Tibial nerve (tissue), 4 donors: ENCODE results near the gene PRRG3. TPM values are rescaled to one million over a fixed set of nuclear protein-coding genes. Genes with fewer than 3 reads are reported as not detected.

ENCODE experiments used
- DNase-seq, 2 donors: peaks; one replicate each; pipeline ENCODE4 v3.0.0-alpha.2; 2019; ENCODE audit warnings: low spot score in 2 of 2
- H3K27ac ChIP-seq, 4 donors: fragments of 200-600 bp; sonication (generic) in 3 of 4; one replicate each; pipeline ENCODE4 v1.5.1; 2017 to 2019; ENCODE audit warnings: mild to moderate bottlenecking in 1 of 4
- H3K27me3 ChIP-seq, 2 donors: fragments of 200-600 bp; sonication (generic) in 1 of 2; one replicate each; pipeline versions ENCODE4 v1.5.1 to v1.6.0; 2017 to 2019
- H3K36me3 ChIP-seq, 3 donors: fragments of 200-600 bp; sonication (generic); one replicate each; pipeline ENCODE4 v1.5.1; 2018 to 2019
- H3K4me1 ChIP-seq, 4 donors: fragments of 200-600 bp; sonication (generic) in 3 of 4; one replicate each; pipeline ENCODE4 v1.5.1; 2017 to 2019
- H3K4me3 ChIP-seq, 4 donors: fragments of 200-600 bp; sonication (generic) in 3 of 4; one replicate each; pipeline ENCODE4 v1.5.1; 2017 to 2019; ENCODE audit warnings: mild to moderate bottlenecking in 1 of 4, moderate library complexity in 1 of 4
- H3K9me3 ChIP-seq, 4 donors: fragments of 200-600 bp; sonication (generic) in 3 of 4; one replicate each; pipeline ENCODE4 v1.5.1; 2017 to 2019
- CTCF ChIP-seq, 5 experiments: fragments of 200-600 bp in 3 of 5; fragments of 450-650 bp in 2 of 5; sonication (generic) in 3 of 5; IDR thresholded peaks; one replicate each; pipeline ENCODE4 v1.5.1; 2016 to 2019; ENCODE audit warnings: antibody characterized with exemption in 5 of 5, mild to moderate bottlenecking in 3 of 5, moderate library complexity in 2 of 5
- EP300 ChIP-seq, 2 donors: sonication (generic); formaldehyde crosslinking; IDR thresholded peaks; one replicate each; pipeline ENCODE4 v1.6.1; 2017; ENCODE audit warnings: antibody characterized with exemption in 2 of 2, mild to moderate bottlenecking in 1 of 2
- POLR2A ChIP-seq, 2 donors: fragments of 450-650 bp; IDR thresholded peaks; one replicate each; pipeline ENCODE4 v1.6.1; 2017; ENCODE audit warnings: antibody characterized with exemption in 2 of 2, mild to moderate bottlenecking in 2 of 2, moderate library complexity in 2 of 2
- WGBS, 2 donors: methylation state at CpG; one replicate each; pipeline ENCODE4 v1.1.5; 2018; 5-methylcytosine and 5-hydroxymethylcytosine counted together
- total RNA-seq, 4 donors: library from RNA; depleted of rRNA; stranded (reverse); fragments of >200 nt; gene quantifications; one replicate each; pipeline ENCODE4 v1.1.0, GENCODE V29; 2016

Gene PRRG3
- total RNA-seq, 4 donors from 2014 or later = 14.0 to 55.7 (median 15.9) TPM

GRCh38 chrX:151754047-151754429 is 58.8 kb downstream of the PRRG3 start:
- DNase-seq = no peak
- no peak overlapping the region for H3K4me3 ChIP-seq
- no peak overlapping the region for H3K27ac ChIP-seq
- H3K36me3 ChIP-seq = no peaks in the 10 kb centered on the region
- peaks cover 0 to 11% (median 0%) of the 10 kb centered on the region in 4 donors for H3K4me1 ChIP-seq
- TF ChIP-seq POLR2A (IDR thresholded peaks at IDR 0.05) (no peak), CTCF (IDR thresholded peaks at IDR 0.05) (no peak), EP300 (IDR thresholded peaks at IDR 0.05) (no peak)
- H3K27me3 ChIP-seq = peaks cover 0 to 12% of the 10 kb centered on the region in 2 donors
- 76% methylated on average over 6 of the region's 6 CpGs; no CpG with 5 or more reads in 1 of the 2 donors for WGBS, 2 donors
- no peaks in the 10 kb centered on the region for H3K9me3 ChIP-seq

- Histone ChIP-seq H3K4me1 (peaks cover 0 to 11% (median 0%) of the 10 kb centered on the region in 4 donors), H3K4me3 (no peak overlapping the region), H3K9me3 (no peaks in the 10 kb centered on the region), H3K36me3 (no peaks in the 10 kb centered on the region), H3K27me3 (peaks cover 0 to 12% of the 10 kb centered on the region in 2 donors), H3K27ac (no peak overlapping the region)
- 54 to 66% methylated on average over 11 of the region's 11 CpGs for WGBS, 2 donors
- DNase-seq = no peak
- TF ChIP-seq EP300 (IDR thresholded peaks at IDR 0.05) (no peak), CTCF (IDR thresholded peaks at IDR 0.05) (no peak), POLR2A (IDR thresholded peaks at IDR 0.05) (no peak)
These were observed 59.5 kb downstream of the PRRG3 start for GRCh38 chrX:151754641-151755215.

Other genes with a start within 250 kb of the PRRG3 start
- not detected for gene PASD1, start 131.8 kb upstream of the PRRG3 start, total RNA-seq
- not detected for gene FATE1, start 20.6 kb downstream of the PRRG3 start, total RNA-seq
- gene CNGA2, start 39.3 kb downstream of the PRRG3 start, total RNA-seq = not detected
- not detected for gene MAGEA4, start 217.4 kb downstream of the PRRG3 start, total RNA-seq